Endothelial cell of umbilical vein (primary cell): ENCODE results near the gene GRM5. TPM values are rescaled to one million over a fixed set of nuclear protein-coding genes. Genes with fewer than 3 reads are reported as not detected.
"Not testable (repeated sequence)": the region's sequence is repeated elsewhere in the genome, so short reads cannot be mapped to it uniquely, and the experiment has no call there.

ENCODE experiments used
- BruUV-seq: library from RNA; stranded (reverse); fragments of 400-500 nt; replicated peaks from 2 replicates; lab custom pipeline; 2021; lab: Mats Ljungman, UMichigan
- CTCF ChIA-PET: fragments of 300-600, 350-600 bp; sonication (Branson Sonifier 250); formaldehyde crosslinking; loops from one replicate; lab custom pipeline; 2021; ENCODE audit warnings: antibody characterized with exemption, inconsistent platforms; lab: Charles Lee
- POLR2A ChIA-PET: fragments of 300-600, 350-600 bp; sonication (Branson Sonifier 250); formaldehyde crosslinking; loops from one replicate; lab custom pipeline; 2021; ENCODE audit warnings: antibody characterized with exemption, inconsistent platforms; lab: Charles Lee
- DNase-seq: peaks from one replicate; pipeline ENCODE4 v3.0.0-alpha.2; 2011; ENCODE audit warnings: low read depth, low spot score
- FAIRE-seq: peaks from 2 replicates; lab custom pipeline; 2011; peaks lifted over from hg19 to GRCh38; lab: Jason Lieb, UNC
- H2AFZ ChIP-seq: 2 replicates; pipeline ENCODE4 v1.6.0; 2012; ENCODE audit warnings: low read depth, low read length, control low read depth, inconsistent platforms
- H3K27ac ChIP-seq: 2 replicates; pipeline ENCODE4 v1.5.1; 2011; ENCODE audit warnings: low read depth, mild to moderate bottlenecking, control low read depth, low read length, moderate library complexity; ENCODE audit not compliant: insufficient read depth
- H3K27me3 ChIP-seq, 2 experiments: 2 replicates each; pipeline versions ENCODE4 v1.6.0 to v1.6.1; 2011; ENCODE audit warnings: low read length in 2 of 2, mixed read lengths in 1 of 2; ENCODE audit not compliant: control insufficient read depth in 2 of 2, insufficient read depth in 2 of 2
- H3K36me3 ChIP-seq, 2 experiments: 2 replicates in 1 of 2; 3 replicates in 1 of 2; pipeline ENCODE4 v1.5.1; 2011; ENCODE audit warnings: low read length in 2 of 2, mild to moderate bottlenecking in 1 of 2, moderate library complexity in 1 of 2; ENCODE audit not compliant: control insufficient read depth in 2 of 2, insufficient read depth in 2 of 2; ENCODE audit errors: extremely low read depth in 1 of 2
- H3K4me1 ChIP-seq: 3 replicates; pipeline ENCODE4 v1.5.1; 2011; ENCODE audit warnings: mild to moderate bottlenecking, low read length; ENCODE audit not compliant: control insufficient read depth, insufficient read depth; ENCODE audit errors: extremely low read depth
- H3K4me2 ChIP-seq: 2 replicates; pipeline ENCODE4 v1.6.1; 2011; ENCODE audit warnings: low read length, control low read depth, mixed read lengths; ENCODE audit not compliant: insufficient read depth
- H3K4me3 ChIP-seq, 3 experiments: fragments of 200-600 bp in 1 of 3; sonication (generic), shearing (Covaris generic) in 1 of 3; replicated peaks in 1 of 3; 2 replicates each; pipeline ENCODE4 v1.5.1; 2011 to 2016; ENCODE audit warnings: control low read depth in 3 of 3, low read length in 3 of 3, mild to moderate bottlenecking in 2 of 3, inconsistent platforms in 1 of 3, low read depth in 1 of 3, moderate library complexity in 1 of 3; ENCODE audit not compliant: insufficient read depth in 1 of 3
- H3K79me2 ChIP-seq: 2 replicates; pipeline ENCODE4 v1.6.0; 2012; ENCODE audit warnings: low read length, inconsistent platforms; ENCODE audit not compliant: control insufficient read depth, insufficient read depth
- H3K9ac ChIP-seq: replicated peaks from 2 replicates; pipeline ENCODE3; 2011; ENCODE audit warnings: low read length, control low read depth; ENCODE audit not compliant: insufficient read depth; ENCODE audit errors: extremely low read depth
- H3K9me1 ChIP-seq: replicated peaks from 3 replicates; pipeline ENCODE4 v1.6.0; 2011; ENCODE audit warnings: mild to moderate bottlenecking, low read length; ENCODE audit not compliant: control insufficient read depth, insufficient read depth; ENCODE audit errors: extremely low read depth
- H3K9me3 ChIP-seq: replicated peaks from 2 replicates; pipeline ENCODE4 v1.5.1; 2012; ENCODE audit warnings: low read length, inconsistent platforms; ENCODE audit not compliant: control insufficient read depth, insufficient read depth
- H4K20me1 ChIP-seq: replicated peaks from 2 replicates; pipeline ENCODE3; 2011; ENCODE audit warnings: mild to moderate bottlenecking, low read length; ENCODE audit not compliant: control insufficient read depth, insufficient read depth; ENCODE audit errors: extremely low read depth
- dilution Hi-C: fragments of 300-500 bp; cut with MboI; formaldehyde crosslinking; loops from one replicate; pipeline ENCODE4 v1.15.0; 2019; ENCODE audit warnings: low sequenced_read_pairs; ENCODE audit not compliant: extremely low pct_ligation_motif_present
- intact Hi-C: fragments of 100-400 bp; cut with micrococcal nuclease; formaldehyde crosslinking; loops from one replicate; pipeline ENCODE4 v1.10.0; 2022
- polyA plus RNA-seq, 4 experiments: library from polyadenylated mRNA; depleted of rRNA in 3 of 4; stranded (reverse) in 3 of 4; unstranded in 1 of 4; fragments of >200 nt; gene quantifications; 2 replicates each; pipeline versions ENCODE4 v1.2.1 to v1.2.3, GENCODE V29; 2011 to 2012; ENCODE audit warnings: missing spikeins in 1 of 4
- total RNA-seq: library from RNA; stranded (reverse); gene quantifications from 2 replicates; pipeline ENCODE4 v1.2.3, GENCODE V29; 2021

GRM5 gene
- total and polyA plus RNA-seq, 2 donors (not counting 3 experiments of a cell fraction or from before 2014, with no cell fraction given) = 0.10 to 0.11 TPM

DNA sequence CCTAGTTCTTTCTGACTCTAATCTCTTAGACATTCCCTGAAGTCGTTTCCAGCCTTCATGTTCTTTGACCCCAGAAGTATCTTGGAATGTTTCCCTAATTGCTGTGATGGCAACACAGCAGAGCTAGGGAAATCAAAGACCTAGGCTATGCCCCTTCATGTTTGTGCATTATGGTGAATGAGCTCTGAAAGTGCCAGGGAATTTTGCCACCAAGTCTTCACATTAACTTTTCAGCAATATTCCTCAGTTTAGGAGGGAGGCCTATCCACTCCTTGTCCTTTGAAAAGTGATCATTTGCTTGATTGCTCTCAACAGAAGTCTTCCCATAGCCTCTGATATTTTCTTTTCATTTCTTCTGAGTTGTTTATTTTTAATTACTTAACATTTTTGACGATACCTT, 164.3 kb downstream of the GRM5 start:
- H3K4me2 ChIP-seq, CTCF ChIA-PET, H3K9me1 ChIP-seq, intact Hi-C loops, H3K4me3 ChIP-seq, H2AFZ ChIP-seq, DNase-seq, H3K4me1 ChIP-seq, POLR2A ChIA-PET, H3K27ac ChIP-seq, H3K9ac ChIP-seq, H3K27me3 ChIP-seq, dilution Hi-C loops, FAIRE-seq, H3K36me3 ChIP-seq, H4K20me1 ChIP-seq, BruUV-seq, H3K79me2 ChIP-seq, H3K9me3 ChIP-seq: not testable (repeated sequence)

DNA sequence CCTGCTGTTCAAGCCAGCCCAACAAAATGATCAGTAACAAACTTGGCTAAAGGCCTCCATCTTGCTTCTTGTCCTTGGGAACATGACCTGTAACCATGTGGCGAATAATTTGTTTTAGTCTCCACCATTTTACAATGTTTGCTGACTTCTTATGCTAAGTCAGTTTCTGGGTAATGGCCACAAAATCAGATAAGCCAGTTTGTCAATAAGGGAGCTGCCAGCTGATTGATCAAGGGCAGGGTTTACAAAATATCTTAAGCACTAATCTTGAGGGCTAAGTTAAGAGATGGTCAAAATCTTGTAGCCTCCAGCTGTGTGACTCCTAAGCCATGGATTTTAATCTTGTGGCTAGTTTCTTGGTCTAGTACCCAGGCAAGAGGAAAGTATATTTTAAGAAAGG, 176.9 kb downstream of the GRM5 start:
- H2AFZ ChIP-seq, DNase-seq, H3K9me1 ChIP-seq, H3K27me3 ChIP-seq, H3K36me3 ChIP-seq, H3K9ac ChIP-seq, H3K4me2 ChIP-seq, H4K20me1 ChIP-seq, H3K4me3 ChIP-seq, POLR2A ChIA-PET, H3K79me2 ChIP-seq, FAIRE-seq, H3K9me3 ChIP-seq, BruUV-seq, H3K4me1 ChIP-seq, dilution Hi-C loops, H3K27ac ChIP-seq: not testable (repeated sequence)
- intact Hi-C loops = loop anchor here (10.0 kb wide), 1 partner anchor 784 kb away; no protein-coding TSS in a partner anchor
- CTCF ChIA-PET = interaction anchor here (3.3 kb wide), 1 partner anchor 873 kb away, joined by 31 read pairs; no protein-coding TSS in a partner anchor
